GM12878 (cell line): Measurements from ENCODE around the gene CNPY2. TPM values are rescaled to one million over a fixed set of nuclear protein-coding genes. Genes with fewer than 3 reads are reported as not detected.

ENCODE experiments used
- BCLAF1 ChIP-seq: fragments of 450-650 bp; IDR thresholded peaks from 2 replicates; pipeline ENCODE4 v1.6.1; 2017; ENCODE audit warnings: antibody characterized with exemption, mild to moderate bottlenecking, moderate library complexity
- BHLHE40 ChIP-seq, 2 experiments: fragments of 450-650 bp in 1 of 2; IDR thresholded peaks; 2 replicates each; pipeline ENCODE4 v1.6.1; 2011 to 2017; ENCODE audit warnings: low read depth in 2 of 2, borderline replicate concordance in 1 of 2, improper control_type of control experiment in 1 of 2, low read length in 1 of 2, mild to moderate bottlenecking in 1 of 2
- FOS ChIP-seq: IDR thresholded peaks from 3 replicates; pipeline ENCODE4 v1.6.1; 2011; ENCODE audit warnings: borderline replicate concordance; ENCODE audit not compliant: insufficient read length; ENCODE audit errors: extremely low read depth
- FOXK2 ChIP-seq: fragments of 450-650 bp; IDR thresholded peaks from 2 replicates; pipeline ENCODE4 v1.6.1; 2017; ENCODE audit warnings: mild to moderate bottlenecking, moderate library complexity
- MYB ChIP-seq: fragments of 150-350 bp; IDR thresholded peaks from 2 replicates; pipeline ENCODE4 v1.6.1; 2014; ENCODE audit warnings: mild to moderate bottlenecking, low read depth, low read length, borderline replicate concordance
- NFXL1 ChIP-seq: fragments of 450-650 bp; IDR thresholded peaks from 2 replicates; pipeline ENCODE4 v1.6.1; 2017; ENCODE audit warnings: antibody characterized with exemption, mild to moderate bottlenecking, borderline replicate concordance
- PBX3 ChIP-seq: IDR thresholded peaks from 2 replicates; pipeline ENCODE4 v1.6.1; 2011; ENCODE audit warnings: mild to moderate bottlenecking, low read depth, low read length, moderate library complexity; ENCODE audit not compliant: insufficient replicate concordance
- POLR2AphosphoS2 ChIP-seq: IDR thresholded peaks from 2 replicates; pipeline ENCODE4 v1.6.1; 2011; ENCODE audit warnings: low read depth, mild to moderate bottlenecking, low read length, improper control_type of control experiment, moderate library complexity
- RB1 ChIP-seq: fragments of 450-650 bp; formaldehyde crosslinking; IDR thresholded peaks from 2 replicates; pipeline ENCODE4 v1.6.1; 2017; ENCODE audit warnings: mild to moderate bottlenecking, borderline replicate concordance
- SMARCA5 ChIP-seq: fragments of 450-650 bp; IDR thresholded peaks from 2 replicates; pipeline ENCODE4 v1.6.1; 2017; ENCODE audit warnings: mild to moderate bottlenecking
- TAF1 ChIP-seq: IDR thresholded peaks from 2 replicates; pipeline ENCODE4 v1.6.1; 2011; ENCODE audit warnings: mild to moderate bottlenecking, low read depth, low read length, borderline replicate concordance
- ZBTB40 ChIP-seq: fragments of 450-650 bp; IDR thresholded peaks from 2 replicates; pipeline ENCODE4 v1.6.1; 2016; ENCODE audit warnings: mild to moderate bottlenecking, moderate library complexity, borderline replicate concordance
- ZNF687 ChIP-seq: fragments of 450-650 bp; IDR thresholded peaks from 2 replicates; pipeline ENCODE4 v1.6.1; 2017; ENCODE audit warnings: mild to moderate bottlenecking, moderate library complexity
- polyA plus RNA-seq, 11 experiments: library from polyadenylated mRNA; depleted of rRNA in 4 of 11; unstranded in 6 of 11; stranded (reverse) in 5 of 11; fragments of >200 nt; fragmentation: Nextera tagmentation in 4 of 11; fragmentation: Illumina TruSeq in 1 of 11; extraction: Ambion mirVana in 4 of 11; extraction: Trizol in 1 of 11; gene quantifications; 1 replicate in 1 of 11; 2 replicates in 10 of 11; pipeline versions ENCODE4 v1.2.1 to v1.2.3, GENCODE V29; 2011 to 2016; ENCODE audit warnings: inconsistent platforms in 2 of 11, missing spikeins in 2 of 11, low read depth in 1 of 11
- total RNA-seq, 4 experiments: library from RNA; depleted of rRNA in 3 of 4; stranded (reverse); fragments of >200 nt in 3 of 4; fragmentation: Illumina TruSeq in 1 of 4; extraction: Trizol in 1 of 4; gene quantifications; 2 replicates each; pipeline versions ENCODE4 v1.2.1 to v1.2.3, GENCODE V29; 2013 to 2021

The CNPY2 gene
- total and polyA plus RNA-seq, 10 of the 15 experiments (the other 5 are each of a cell fraction or from before 2014, with no cell fraction given) = 25.0 to 276 (median 87.8) TPM

GRCh38 chr12:56315622-56316473 is at the start of gene CNPY2 (continued):
- TF ChIP-seq BCLAF1 (no peak), NFXL1 (no peak), PBX3 (no peak), POLR2AphosphoS2 (no peak; the same call in 1 of the 2 replicates), BHLHE40 (IDR thresholded peaks at IDR 0.05; ENCODE audit: borderline replicate concordance in 1 of 2, low read depth in 2 of 2, low read length in 1 of 2) (peak; percentile 75 to 92), FOS (no peak), TAF1 (peak; percentile 86), MYB (peak; percentile 78), ZBTB40 (peak; percentile 70; the same call in 1 of the 2 replicates), RB1 (peak; percentile 66; the same call in 1 of the 2 replicates), FOXK2 (no peak), ZNF687 (no peak), SMARCA5 (no peak)
